ENCODE data around the gene CACNA1A. TPM values are rescaled to one million over a fixed set of nuclear protein-coding genes. Genes with fewer than 3 reads are reported as not detected.

CACNA1A gene
- total and polyA plus RNA-seq, 2 of the 4 experiments (the other 2 are of a cell fraction), result 5.9 to 15.0 TPM

DNA sequence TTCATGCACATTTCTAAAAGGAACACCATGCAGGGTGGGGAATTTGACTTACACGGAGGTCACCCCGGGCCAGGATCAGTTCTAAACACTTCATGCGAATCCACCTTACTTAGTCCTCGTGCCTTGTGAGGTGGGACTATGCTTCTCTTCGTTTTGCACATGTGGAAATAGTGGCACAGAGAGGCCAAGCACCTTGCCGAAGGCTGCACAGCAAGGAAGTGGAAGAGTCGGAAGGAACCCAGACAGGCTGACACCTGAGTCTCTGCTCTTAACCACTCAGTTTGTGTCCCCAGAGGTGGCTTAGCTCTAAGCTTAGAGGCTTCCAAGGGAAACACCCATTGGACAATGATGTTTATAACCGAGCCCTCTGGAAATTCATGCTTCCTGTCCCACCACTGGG lies 150.1 kb downstream of the CACNA1A start:
- dilution Hi-C loops (cut with HindIII; ENCODE audit: low sequenced_read_pairs, unreplicated experiment) (no loop called here), intact Hi-C loops (cut with micrococcal nuclease) (no loop called here), in situ Hi-C loops (cut with MboI; ENCODE audit: low sequenced_read_pairs) (no loop called here)
- Histone ChIP-seq H3K14ac (replicated peaks; ENCODE audit: low read depth, low read length) (no peak overlapping the region), H3K9ac (ENCODE audit: low read depth, low read length) (no peak overlapping the region), H3K18ac (ENCODE audit: low read depth, low read length) (no peak overlapping the region), H3K56ac (ENCODE audit: extremely low read depth, insufficient read depth, low read length) (no peak overlapping the region), H3K23ac (ENCODE audit: low read depth, low read length) (no peak overlapping the region), H2BK20ac (ENCODE audit: low read depth, low read length) (no peak overlapping the region), H3K4me2 (ENCODE audit: low read depth, low read length) (no peak overlapping the region), H3K4ac (ENCODE audit: low read depth, low read length) (no peak overlapping the region), H2BK120ac (ENCODE audit: low read depth, low read length) (no peak overlapping the region), H3K9me3 (ENCODE audit: control insufficient read depth, insufficient read depth, low read length) (peaks cover 5% of the 10 kb centered on the region), H2AFZ (replicated peaks; ENCODE audit: low read length, poor library complexity) (no peak overlapping the region), H3K79me1 (ENCODE audit: low read depth in 1 of 2, low read length in 2 of 2) (no peaks in the 10 kb centered on the region), H2BK15ac (ENCODE audit: low read depth, low read length) (no peak overlapping the region), H3K36me3 (ENCODE audit: control insufficient read depth, insufficient read depth, low read length) (peaks cover 5% of the 10 kb centered on the region; the same call in 1 of the 2 replicates), H3K4me3 (ENCODE audit: insufficient read depth, low read depth, low read length) (no peak overlapping the region), H4K5ac (ENCODE audit: low read depth, low read length) (no peak overlapping the region), H2AK5ac (ENCODE audit: low read depth, low read length) (no peak overlapping the region), H2AK9ac (replicated peaks; ENCODE audit: low read depth, low read length, poor library complexity) (no peak overlapping the region), H3K4me1 (ENCODE audit: control insufficient read depth, insufficient read depth, low read length) (no peaks in the 10 kb centered on the region), H4K20me1 (ENCODE audit: insufficient read depth, low read length) (no peaks in the 10 kb centered on the region), H3K9me1 (ENCODE audit: insufficient read depth, low read length) (no peaks in the 10 kb centered on the region), H4K91ac (ENCODE audit: insufficient read depth, low read depth, low read length) (no peak overlapping the region), H3K27me3 (ENCODE audit: control insufficient read depth, insufficient read depth, low read length) (peaks cover 1% of the 10 kb centered on the region; the same call in 1 of the 2 replicates), H2BK5ac (ENCODE audit: low read depth, low read length, poor library complexity, severe bottlenecking) (no peak overlapping the region), H4K8ac (ENCODE audit: low read depth in 2 of 2, low read length in 2 of 2) (no peak overlapping the region), H3K27ac (ENCODE audit: insufficient read depth, low read length) (no peak overlapping the region)
- BruUV-seq (replicated peaks), result no TSS peak
- no peak for DNase-seq
- CTCF ChIA-PET, result no interaction called here
- 82% methylated on average over 2 of the region's 8 CpGs; no CpG with 5 or more reads in 1 of the 2 experiments for WGBS, 2 experiments (ENCODE audit: extremely low coverage in 2 of 2, insufficient read length in 1 of 2)
- no peak for TF ChIP-seq RCOR1 (IDR thresholded peaks at IDR 0.05; ENCODE audit: insufficient replicate concordance, low read length)
- POLR2A ChIA-PET (ENCODE audit: unreplicated experiment), result no interaction called here
- no peak for ATAC-seq (ENCODE audit: low read depth)

Data from IMR-90 (cell line).